Fibroblast of the aortic adventitia (primary cell): ENCODE data around the gene ZNF829. TPM values are rescaled to one million over a fixed set of nuclear protein-coding genes. Genes with fewer than 3 reads are reported as not detected.

ENCODE experiments used
- DNase-seq: peaks from one replicate; pipeline ENCODE4 v3.0.0-alpha.2; 2010; ENCODE audit warnings: low read depth
- H3K4me3 ChIP-seq: 2 replicates; pipeline ENCODE4 v1.5.1; 2011; ENCODE audit warnings: low read depth, mild to moderate bottlenecking, control low read depth, low read length, moderate library complexity
- total RNA-seq: library from RNA; depleted of rRNA; stranded (reverse); fragments of >200 nt; gene quantifications from 2 replicates; pipeline ENCODE4 v1.2.3, GENCODE V29; 2012; ENCODE audit warnings: low replicate concordance
- TF ChIP-seq, protein P1 (sequence below): IDR thresholded peaks from 2 replicates; pipeline ENCODE4 v1.5.1; 2011; ENCODE audit warnings: mild to moderate bottlenecking, low read length, control low read depth, inconsistent platforms; ENCODE audit not compliant: insufficient read depth

Gene ZNF829
- total RNA-seq, 1 donor = 5.5 TPM

DNA sequence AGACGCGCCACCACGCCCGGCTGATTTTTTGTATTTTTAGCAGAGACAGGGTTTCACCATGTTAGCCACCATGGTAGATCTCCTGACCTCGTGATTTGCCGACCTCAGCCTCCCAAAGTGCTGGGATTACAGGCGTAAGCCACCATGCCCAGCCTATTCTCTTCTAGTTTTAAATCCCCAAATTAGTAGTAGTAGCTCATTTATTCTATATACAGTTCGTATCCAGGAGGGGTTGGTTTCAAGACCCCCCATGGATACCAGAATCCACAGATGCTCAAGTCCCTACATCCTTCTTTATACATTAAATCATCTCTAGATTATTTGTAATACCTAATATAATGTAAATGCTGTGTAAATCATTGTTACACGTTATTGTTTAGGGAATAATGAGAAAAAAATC is 2.0 kb upstream of the ZNF829 start:
- H3K4me3 ChIP-seq = no peak overlapping the region
- no peak for DNase-seq
- TF ChIP-seq, protein P1, sequence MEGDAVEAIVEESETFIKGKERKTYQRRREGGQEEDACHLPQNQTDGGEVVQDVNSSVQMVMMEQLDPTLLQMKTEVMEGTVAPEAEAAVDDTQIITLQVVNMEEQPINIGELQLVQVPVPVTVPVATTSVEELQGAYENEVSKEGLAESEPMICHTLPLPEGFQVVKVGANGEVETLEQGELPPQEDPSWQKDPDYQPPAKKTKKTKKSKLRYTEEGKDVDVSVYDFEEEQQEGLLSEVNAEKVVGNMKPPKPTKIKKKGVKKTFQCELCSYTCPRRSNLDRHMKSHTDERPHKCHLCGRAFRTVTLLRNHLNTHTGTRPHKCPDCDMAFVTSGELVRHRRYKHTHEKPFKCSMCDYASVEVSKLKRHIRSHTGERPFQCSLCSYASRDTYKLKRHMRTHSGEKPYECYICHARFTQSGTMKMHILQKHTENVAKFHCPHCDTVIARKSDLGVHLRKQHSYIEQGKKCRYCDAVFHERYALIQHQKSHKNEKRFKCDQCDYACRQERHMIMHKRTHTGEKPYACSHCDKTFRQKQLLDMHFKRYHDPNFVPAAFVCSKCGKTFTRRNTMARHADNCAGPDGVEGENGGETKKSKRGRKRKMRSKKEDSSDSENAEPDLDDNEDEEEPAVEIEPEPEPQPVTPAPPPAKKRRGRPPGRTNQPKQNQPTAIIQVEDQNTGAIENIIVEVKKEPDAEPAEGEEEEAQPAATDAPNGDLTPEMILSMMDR = no peak

DNA sequence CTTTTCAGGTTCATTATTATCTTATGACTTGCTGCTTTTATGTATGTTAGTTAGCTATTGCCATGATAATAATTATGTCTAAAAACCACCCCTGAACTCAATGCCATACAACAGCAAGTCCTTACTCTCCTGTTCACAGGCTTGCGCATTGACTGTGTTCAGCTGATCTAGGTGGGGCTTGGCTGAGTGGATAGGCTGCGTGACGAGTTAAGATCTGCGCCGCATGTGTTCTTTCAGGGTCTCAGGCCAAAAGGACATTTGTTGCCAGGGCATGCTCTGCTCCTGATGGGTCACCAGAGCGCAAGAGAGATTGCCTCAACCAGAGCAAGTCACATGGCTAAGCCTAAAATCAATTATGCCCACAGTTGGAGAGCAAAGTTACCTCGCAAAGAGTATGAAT is 900 bp upstream of the ZNF829 start:
- TF ChIP-seq, protein P1 = no peak
- peak overlapping the region; percentile 93 for H3K4me3 ChIP-seq
- DNase-seq = peak; percentile 36

DNA sequence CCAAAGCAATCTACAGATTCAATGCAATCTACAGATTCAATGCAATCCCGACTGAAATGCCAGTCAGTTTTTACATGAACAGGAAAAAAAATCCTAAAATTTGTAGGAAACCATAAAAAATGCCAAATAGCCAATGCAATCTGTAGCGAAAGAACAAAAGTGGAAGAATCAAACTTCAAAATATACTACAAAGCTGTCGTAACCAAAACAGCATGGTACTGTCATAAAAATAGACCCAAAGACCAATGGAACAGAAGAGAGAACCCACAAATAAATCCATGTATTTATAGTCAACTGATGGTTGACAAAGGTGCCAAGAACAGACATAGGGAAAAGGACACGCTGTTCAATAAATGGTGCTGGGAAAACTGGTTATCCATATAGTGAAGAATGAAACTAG is 17.7 kb downstream of the ZNF829 start:
- no peak for DNase-seq
- TF ChIP-seq, protein P1 = no peak
- H3K4me3 ChIP-seq = no peak overlapping the region

DNA sequence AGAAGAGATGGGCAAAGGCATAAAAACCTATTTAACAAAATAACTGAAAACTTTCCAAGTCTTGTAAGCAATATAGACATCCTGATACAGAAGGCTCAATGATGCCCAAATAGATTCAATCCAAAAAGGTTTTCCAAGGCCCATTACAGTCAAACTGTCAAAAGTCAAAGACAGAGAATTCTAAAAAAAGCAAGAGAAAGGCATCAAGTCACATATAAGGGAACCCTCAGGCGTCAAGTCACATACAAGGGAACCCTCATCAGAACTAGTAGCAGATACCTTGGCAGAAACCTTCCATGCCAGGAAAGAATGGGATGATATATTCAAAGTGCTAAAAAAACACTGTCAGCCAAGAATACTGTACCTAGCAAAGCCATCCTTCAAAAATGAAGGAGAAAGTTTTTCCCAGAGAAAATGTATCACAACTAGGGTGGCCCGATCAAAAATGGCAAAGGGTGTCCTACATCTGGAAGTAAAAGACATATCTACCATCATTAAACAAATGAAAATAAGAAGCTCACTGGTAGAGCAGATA is 21.2 kb downstream of the ZNF829 start:
- no peak overlapping the region for H3K4me3 ChIP-seq
- TF ChIP-seq, protein P1 = no peak
- DNase-seq = no peak

DNA sequence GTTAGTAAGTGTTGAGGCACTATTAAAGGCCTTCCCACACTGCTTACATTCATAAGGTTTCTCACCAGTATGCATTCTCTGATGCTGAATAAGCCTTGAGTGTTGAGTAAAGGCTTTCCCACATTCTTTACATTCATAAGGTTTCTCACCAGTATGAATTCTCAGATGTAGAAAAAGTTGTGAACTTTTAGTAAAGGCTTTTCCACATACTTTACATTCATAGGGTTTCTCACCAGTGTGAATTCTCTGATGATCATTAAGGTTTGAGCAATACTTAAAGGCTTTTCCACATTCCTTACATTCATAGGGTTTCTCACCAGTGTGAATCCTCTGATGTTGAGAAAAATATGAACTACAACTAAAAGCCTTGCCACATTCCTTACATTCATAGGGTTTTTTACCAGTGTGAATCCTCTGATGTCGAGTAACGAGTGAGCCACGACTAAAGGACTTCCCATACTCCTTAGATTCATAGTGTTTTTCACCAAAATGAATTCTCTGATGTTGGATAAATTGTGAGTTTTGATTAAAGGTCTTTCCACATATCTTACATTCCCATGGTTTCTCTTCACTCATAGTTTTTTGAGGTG is 24.2 kb downstream of the ZNF829 start:
- TF ChIP-seq, protein P1 = no peak
- no peak overlapping the region for H3K4me3 ChIP-seq
- DNase-seq = no peak

DNA sequence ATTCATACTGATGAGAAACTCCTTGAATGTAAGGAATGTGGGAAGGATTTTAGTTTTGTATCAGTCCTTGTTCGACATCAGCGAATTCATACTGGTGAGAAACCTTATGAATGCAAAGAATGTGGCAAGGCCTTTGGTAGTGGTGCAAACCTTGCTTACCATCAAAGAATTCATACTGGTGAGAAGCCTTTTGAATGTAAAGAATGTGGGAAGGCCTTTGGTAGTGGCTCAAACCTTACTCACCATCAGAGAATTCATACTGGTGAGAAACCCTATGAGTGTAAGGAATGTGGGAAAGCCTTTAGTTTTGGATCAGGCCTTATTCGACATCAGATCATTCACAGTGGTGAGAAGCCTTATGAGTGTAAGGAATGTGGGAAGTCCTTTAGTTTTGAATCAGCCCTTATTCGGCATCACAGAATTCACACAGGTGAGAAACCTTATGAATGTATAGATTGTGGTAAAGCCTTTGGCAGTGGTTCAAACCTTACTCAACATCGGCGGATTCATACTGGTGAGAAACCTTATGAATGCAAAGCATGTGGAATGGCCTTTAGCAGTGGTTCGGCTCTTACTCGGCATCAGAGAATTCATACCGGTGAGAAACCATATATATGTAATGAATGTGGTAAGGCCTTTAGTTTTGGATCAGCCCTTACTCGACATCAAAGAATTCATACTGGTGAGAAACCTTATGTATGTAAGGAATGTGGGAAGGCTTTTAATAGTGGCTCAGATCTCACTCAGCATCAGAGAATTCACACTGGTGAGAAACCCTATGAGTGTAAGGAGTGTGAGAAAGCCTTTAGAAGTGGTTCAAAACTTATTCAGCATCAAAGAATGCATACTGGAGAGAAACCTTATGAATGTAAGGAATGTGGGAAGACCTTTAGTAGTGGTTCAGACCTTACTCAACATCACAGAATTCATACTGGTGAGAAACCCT is 38.8 kb downstream of the ZNF829 start:
- peak; percentile 1 for DNase-seq
- TF ChIP-seq, protein P1 = no peak
- H3K4me3 ChIP-seq = no peak overlapping the region
